ENCODE measurements around the gene NPTN. TPM values are rescaled to one million over a fixed set of nuclear protein-coding genes. Genes with fewer than 3 reads are reported as not detected.

NPTN gene
- total and polyA plus RNA-seq, 5 donors from 2014 or later: 35.4 to 45.3 (median 37.5) TPM

GRCh38 chr15:73598530-73599160, 34.5 kb downstream of the NPTN start:
- Mint-ChIP-seq H3K27ac (peak overlapping the region in 2 of 3 donors; percentile 33 to 69), H3K4me1 (peaks cover 31 to 51% (median 48%) of the 10 kb centered on the region in 4 donors)

GRCh38 chr15:73597036-73597638, 36.1 kb downstream of the NPTN start:
- Mint-ChIP-seq H3K9me3 (no peaks in the 10 kb centered on the region), H3K27ac (peak overlapping the region in 1 of 3 donors; percentile 8), H3K4me1 (peaks cover 31 to 50% (median 47%) of the 10 kb centered on the region in 4 donors), H3K27me3 (no peaks in the 10 kb centered on the region), H3K4me3 (no peak overlapping the region), H3K36me3 (peaks cover 14% of the 10 kb centered on the region)
- DNase-seq (no peak), ATAC-seq (ENCODE audit: low read depth in 2 of 2) (no peak)
- H3K27me3 ChIP-seq (ENCODE audit: control insufficient read depth, insufficient read depth, low read length): no peaks in the 10 kb centered on the region
- peaks cover 6% of the 10 kb centered on the region for H3K36me3 ChIP-seq (ENCODE audit: control insufficient read depth, insufficient read depth, low read length)
- peaks cover 6% of the 10 kb centered on the region for H3K4me1 ChIP-seq (ENCODE audit: control insufficient read depth, insufficient read depth, low read length, poor library complexity, severe bottlenecking)
- H3K9me3 ChIP-seq (ENCODE audit: control insufficient read depth in 2 of 2, low read length in 2 of 2): no peaks in the 10 kb centered on the region
- H3K4me3 ChIP-seq (ENCODE audit: low read depth, low read length): no peak overlapping the region
- H3K27ac ChIP-seq (ENCODE audit: insufficient read depth, low read length, poor library complexity, severe bottlenecking): no peak overlapping the region

More at GRCh38 chr15:73598530-73599160, 34.5 kb downstream of the NPTN start:
- peak overlapping the region in 1 of 4 donors; percentile 91 for H3K4me3 Mint-ChIP-seq
- ATAC-seq (ENCODE audit: low read depth in 2 of 2): no peak
- no peak for DNase-seq
- Histone ChIP-seq H3K4me3 (ENCODE audit: low read depth, low read length) (no peak overlapping the region), H3K36me3 (ENCODE audit: control insufficient read depth, insufficient read depth, low read length) (peaks cover 4% of the 10 kb centered on the region), H3K27ac (ENCODE audit: insufficient read depth, low read length, poor library complexity, severe bottlenecking) (no peak overlapping the region), H3K4me1 (ENCODE audit: control insufficient read depth, insufficient read depth, low read length, poor library complexity, severe bottlenecking) (peaks cover 16% of the 10 kb centered on the region), H3K27me3 (ENCODE audit: control insufficient read depth, insufficient read depth, low read length) (no peaks in the 10 kb centered on the region), H3K9me3 (ENCODE audit: control insufficient read depth in 2 of 2, low read length in 2 of 2) (no peaks in the 10 kb centered on the region)
- no peaks in the 10 kb centered on the region for H3K27me3 Mint-ChIP-seq
- peaks cover 13% of the 10 kb centered on the region for H3K36me3 Mint-ChIP-seq
- no peaks in the 10 kb centered on the region for H3K9me3 Mint-ChIP-seq

GRCh38 chr15:73596174-73596573, 37.0 kb downstream of the NPTN start:
- Histone ChIP-seq H3K9me3 (ENCODE audit: control insufficient read depth in 2 of 2, low read length in 2 of 2) (no peaks in the 10 kb centered on the region), H3K27me3 (ENCODE audit: control insufficient read depth, insufficient read depth, low read length) (no peaks in the 10 kb centered on the region), H3K4me3 (ENCODE audit: low read depth, low read length) (no peak overlapping the region), H3K27ac (ENCODE audit: insufficient read depth, low read length, poor library complexity, severe bottlenecking) (no peak overlapping the region), H3K4me1 (ENCODE audit: control insufficient read depth, insufficient read depth, low read length, poor library complexity, severe bottlenecking) (no peaks in the 10 kb centered on the region), H3K36me3 (ENCODE audit: control insufficient read depth, insufficient read depth, low read length) (peaks cover 12% of the 10 kb centered on the region)
- Mint-ChIP-seq H3K4me3 (no peak overlapping the region), H3K36me3 (peaks cover 22% of the 10 kb centered on the region), H3K9me3 (no peaks in the 10 kb centered on the region), H3K4me1 (peaks cover 31 to 52% (median 48%) of the 10 kb centered on the region in 4 donors), H3K27me3 (no peaks in the 10 kb centered on the region), H3K27ac (peak overlapping the region in 2 of 3 donors; percentile 8 to 11)
- ATAC-seq (ENCODE audit: low read depth in 2 of 2) (no peak), DNase-seq (no peak)

- Histone ChIP-seq H3K27me3 (ENCODE audit: control insufficient read depth, insufficient read depth, low read length) (no peaks in the 10 kb centered on the region), H3K36me3 (ENCODE audit: control insufficient read depth, insufficient read depth, low read length) (peaks cover 27% of the 10 kb centered on the region), H3K27ac (ENCODE audit: insufficient read depth, low read length, poor library complexity, severe bottlenecking) (no peak overlapping the region), H3K9me3 (ENCODE audit: control insufficient read depth in 2 of 2, low read length in 2 of 2) (no peaks in the 10 kb centered on the region), H3K4me3 (ENCODE audit: low read depth, low read length) (no peak overlapping the region), H3K4me1 (ENCODE audit: control insufficient read depth, insufficient read depth, low read length, poor library complexity, severe bottlenecking) (no peaks in the 10 kb centered on the region)
- H3K36me3 Mint-ChIP-seq: peaks cover 26% of the 10 kb centered on the region
- no peak for DNase-seq
- H3K27me3 Mint-ChIP-seq: no peaks in the 10 kb centered on the region
- no peak overlapping the region for H3K27ac Mint-ChIP-seq
- peaks cover 27 to 48% (median 41%) of the 10 kb centered on the region in 4 donors for H3K4me1 Mint-ChIP-seq
- ATAC-seq (ENCODE audit: low read depth in 2 of 2): no peak
- no peak overlapping the region for H3K4me3 Mint-ChIP-seq
- H3K9me3 Mint-ChIP-seq: no peaks in the 10 kb centered on the region
Measured at GRCh38 chr15:73594109-73594508, 39.1 kb downstream of the NPTN start.

- Mint-ChIP-seq H3K4me3 (no peak overlapping the region), H3K27ac (peak overlapping the region in 1 of 3 donors; percentile 26), H3K9me3 (no peaks in the 10 kb centered on the region), H3K4me1 (peaks cover 27 to 42% (median 35%) of the 10 kb centered on the region in 4 donors), H3K36me3 (peaks cover 29% of the 10 kb centered on the region), H3K27me3 (no peaks in the 10 kb centered on the region)
- Histone ChIP-seq H3K27me3 (ENCODE audit: control insufficient read depth, insufficient read depth, low read length) (no peaks in the 10 kb centered on the region), H3K27ac (ENCODE audit: insufficient read depth, low read length, poor library complexity, severe bottlenecking) (no peak overlapping the region), H3K4me3 (ENCODE audit: low read depth, low read length) (no peak overlapping the region), H3K4me1 (ENCODE audit: control insufficient read depth, insufficient read depth, low read length, poor library complexity, severe bottlenecking) (no peaks in the 10 kb centered on the region), H3K36me3 (ENCODE audit: control insufficient read depth, insufficient read depth, low read length) (peaks cover 28% of the 10 kb centered on the region), H3K9me3 (ENCODE audit: control insufficient read depth in 2 of 2, low read length in 2 of 2) (no peaks in the 10 kb centered on the region)
- ATAC-seq (ENCODE audit: low read depth in 2 of 2) (no peak), DNase-seq (no peak)
Measured at GRCh38 chr15:73593304-73594074, 39.7 kb downstream of the NPTN start.

- H3K36me3 Mint-ChIP-seq: peaks cover 45% of the 10 kb centered on the region
- Histone ChIP-seq H3K27me3 (ENCODE audit: control insufficient read depth, insufficient read depth, low read length) (no peaks in the 10 kb centered on the region), H3K9me3 (ENCODE audit: control insufficient read depth in 2 of 2, low read length in 2 of 2) (no peaks in the 10 kb centered on the region), H3K4me3 (ENCODE audit: low read depth, low read length) (no peak overlapping the region), H3K36me3 (ENCODE audit: control insufficient read depth, insufficient read depth, low read length) (peaks cover 55% of the 10 kb centered on the region), H3K4me1 (ENCODE audit: control insufficient read depth, insufficient read depth, low read length, poor library complexity, severe bottlenecking) (no peaks in the 10 kb centered on the region), H3K27ac (ENCODE audit: insufficient read depth, low read length, poor library complexity, severe bottlenecking) (no peak overlapping the region)
- DNase-seq: no peak
- H3K4me1 Mint-ChIP-seq: peaks cover 7 to 15% (median 11%) of the 10 kb centered on the region in 4 donors
- no peaks in the 10 kb centered on the region for H3K27me3 Mint-ChIP-seq
- peak overlapping the region in 1 of 3 donors; percentile 21 for H3K27ac Mint-ChIP-seq
- no peak for ATAC-seq (ENCODE audit: low read depth in 2 of 2)
- H3K9me3 Mint-ChIP-seq: no peaks in the 10 kb centered on the region
- H3K4me3 Mint-ChIP-seq: no peak overlapping the region
Measured at GRCh38 chr15:73590263-73590662, 42.9 kb downstream of the NPTN start.

- H3K36me3 ChIP-seq (ENCODE audit: control insufficient read depth, insufficient read depth, low read length): peaks cover 60% of the 10 kb centered on the region
- no peak for DNase-seq
- Mint-ChIP-seq H3K4me1 (peaks cover 2 to 10% (median 8%) of the 10 kb centered on the region in 4 donors), H3K4me3 (no peak overlapping the region), H3K27me3 (no peaks in the 10 kb centered on the region), H3K27ac (peak overlapping the region in 1 of 3 donors; percentile 21), H3K9me3 (no peaks in the 10 kb centered on the region), H3K36me3 (peaks cover 50% of the 10 kb centered on the region)
- H3K4me1 ChIP-seq (ENCODE audit: control insufficient read depth, insufficient read depth, low read length, poor library complexity, severe bottlenecking): no peaks in the 10 kb centered on the region
- no peaks in the 10 kb centered on the region for H3K9me3 ChIP-seq (ENCODE audit: control insufficient read depth in 2 of 2, low read length in 2 of 2)
- no peaks in the 10 kb centered on the region for H3K27me3 ChIP-seq (ENCODE audit: control insufficient read depth, insufficient read depth, low read length)
- H3K4me3 ChIP-seq (ENCODE audit: low read depth, low read length): no peak overlapping the region
- no peak overlapping the region for H3K27ac ChIP-seq (ENCODE audit: insufficient read depth, low read length, poor library complexity, severe bottlenecking)
- no peak for ATAC-seq (ENCODE audit: low read depth in 2 of 2)
Measured at GRCh38 chr15:73589766-73590165, 43.4 kb downstream of the NPTN start.
